ENCODE data around the gene KIAA0753. TPM values are rescaled to one million over a fixed set of nuclear protein-coding genes. Genes with fewer than 3 reads are reported as not detected.
A peak's percentile ranks its signal among the peaks of the same experiment; 100 is the strongest.

The KIAA0753 gene
- total and polyA plus RNA-seq, 2 donors from 2014 or later = 4.2 to 21.8 TPM

GRCh38 chr17:6643451-6644125 lies 3.1 kb upstream of the KIAA0753 start:
- intact Hi-C loops (cut with DNase I) = no loop called here
- Histone ChIP-seq H3K4me1 (ENCODE audit: control insufficient read depth in 2 of 3, insufficient read depth in 2 of 3, low read depth in 1 of 3, low read length in 3 of 3) (peaks cover 0 to 19% (median 6%) of the 10 kb centered on the region in 3 donors), H3K4me3 (ENCODE audit: low read length in 3 of 3) (no peak overlapping the region), H3K27me3 (ENCODE audit: control insufficient read depth, insufficient read depth, low read length) (no peaks in the 10 kb centered on the region), H3K9ac (ENCODE audit: low read length in 3 of 3) (no peak overlapping the region), H3K9me3 (ENCODE audit: control insufficient read depth in 2 of 3, insufficient read depth in 1 of 3, low read length in 3 of 3) (no peaks in the 10 kb centered on the region), H3K27ac (ENCODE audit: low read depth in 2 of 2, low read length in 2 of 2) (no peak overlapping the region), H3K36me3 (ENCODE audit: control insufficient read depth in 2 of 3, insufficient read depth in 3 of 3, low read length in 3 of 3) (peaks cover 8 to 23% (median 12%) of the 10 kb centered on the region in 3 donors)
- FAIRE-seq (no peak), DNase-seq (no peak)
- no peak for TF ChIP-seq CTCF (IDR thresholded peaks at IDR 0.05; ENCODE audit: borderline replicate concordance, extremely low read depth, insufficient read depth)

- Histone ChIP-seq H3K27ac (ENCODE audit: low read depth in 2 of 2, low read length in 2 of 2) (no peak overlapping the region), H3K4me3 (ENCODE audit: low read length in 3 of 3) (peak overlapping the region in 1 of 3 donors; percentile 74)
Measured at GRCh38 chr17:6642592-6642991, 2.1 kb upstream of the KIAA0753 start.

GRCh38 chr17:6641247-6641863 lies 844 bp upstream of the KIAA0753 start:
- Histone ChIP-seq H3K36me3 (ENCODE audit: control insufficient read depth in 2 of 3, insufficient read depth in 3 of 3, low read length in 3 of 3) (peaks cover 4 to 12% (median 5%) of the 10 kb centered on the region in 3 donors), H3K27ac (ENCODE audit: low read depth in 2 of 2, low read length in 2 of 2) (peak overlapping the region; percentile 85 to 95), H3K4me3 (ENCODE audit: low read length in 3 of 3) (peak overlapping the region; percentile 74 to 98 (median 96)), H3K27me3 (ENCODE audit: control insufficient read depth, insufficient read depth, low read length) (no peaks in the 10 kb centered on the region), H3K9ac (ENCODE audit: low read length in 3 of 3) (peak overlapping the region; percentile 55 to 92 (median 88)), H3K4me1 (ENCODE audit: control insufficient read depth in 2 of 3, insufficient read depth in 2 of 3, low read depth in 1 of 3, low read length in 3 of 3) (peaks cover 0 to 18% (median 6%) of the 10 kb centered on the region in 3 donors), H3K9me3 (ENCODE audit: control insufficient read depth in 2 of 3, insufficient read depth in 1 of 3, low read length in 3 of 3) (no peaks in the 10 kb centered on the region)
- FAIRE-seq (no peak), DNase-seq (no peak)
- intact Hi-C loops (cut with DNase I) = no loop called here
- TF ChIP-seq CTCF (IDR thresholded peaks at IDR 0.05; ENCODE audit: borderline replicate concordance, extremely low read depth, insufficient read depth) = no peak

More at GRCh38 chr17:6642592-6642991, 2.1 kb upstream of the KIAA0753 start:
- no peak overlapping the region for H3K9ac ChIP-seq (ENCODE audit: low read length in 3 of 3)
- intact Hi-C loops (cut with DNase I) = no loop called here
- FAIRE-seq (no peak), DNase-seq (no peak)
- no peaks in the 10 kb centered on the region for H3K9me3 ChIP-seq (ENCODE audit: control insufficient read depth in 2 of 3, insufficient read depth in 1 of 3, low read length in 3 of 3)
- peaks cover 0 to 19% (median 6%) of the 10 kb centered on the region in 3 donors for H3K4me1 ChIP-seq (ENCODE audit: control insufficient read depth in 2 of 3, insufficient read depth in 2 of 3, low read depth in 1 of 3, low read length in 3 of 3)
- peaks cover 5 to 13% (median 6%) of the 10 kb centered on the region in 3 donors for H3K36me3 ChIP-seq (ENCODE audit: control insufficient read depth in 2 of 3, insufficient read depth in 3 of 3, low read length in 3 of 3)
- no peak for TF ChIP-seq CTCF (IDR thresholded peaks at IDR 0.05; ENCODE audit: borderline replicate concordance, extremely low read depth, insufficient read depth)
- H3K27me3 ChIP-seq (ENCODE audit: control insufficient read depth, insufficient read depth, low read length) = no peaks in the 10 kb centered on the region

All from kidney (tissue), 14 donors.